ENCODE data around the gene TK2. TPM values are rescaled to one million over a fixed set of nuclear protein-coding genes. Genes with fewer than 3 reads are reported as not detected.

The TK2 gene
- total RNA-seq, 1 donor from 2014 or later, result 4.5 TPM

DNA sequence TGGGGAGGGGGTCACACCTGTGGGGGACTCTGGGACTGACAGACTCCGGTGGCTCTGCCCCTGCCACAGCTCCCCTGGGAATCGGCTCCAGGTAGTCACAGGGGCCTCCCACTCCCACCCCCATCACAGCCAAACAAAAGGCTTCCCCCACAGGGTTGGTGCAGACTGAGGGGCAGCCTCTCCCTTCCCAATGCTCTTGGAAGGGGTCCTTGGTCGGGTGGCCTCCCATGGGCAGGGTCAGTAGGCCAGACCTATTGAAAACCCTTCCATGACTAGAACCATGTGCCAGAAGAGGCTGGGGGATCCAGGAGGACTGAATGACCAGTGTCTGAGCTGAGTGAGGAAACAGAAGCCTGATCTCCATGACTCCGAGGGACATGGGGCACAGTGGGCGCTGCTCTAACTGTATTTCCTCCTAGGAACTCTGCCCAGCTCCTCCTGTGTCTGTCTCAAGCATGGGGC, 28.6 kb downstream of the TK2 start:
- Mint-ChIP-seq H3K4me1 (ENCODE audit: low read depth, unreplicated experiment) (peaks cover 3% of the 10 kb centered on the region), H3K27ac (ENCODE audit: unreplicated experiment) (no peak overlapping the region), H3K4me3 (ENCODE audit: unreplicated experiment) (no peak overlapping the region), H3K36me3 (ENCODE audit: unreplicated experiment) (no peaks in the 10 kb centered on the region), H3K27me3 (ENCODE audit: unreplicated experiment) (peaks cover 4% of the 10 kb centered on the region), H3K9me3 (ENCODE audit: unreplicated experiment) (no peaks in the 10 kb centered on the region)
- no peak for DNase-seq
- no peak for TF ChIP-seq CTCF (IDR thresholded peaks at IDR 0.05; ENCODE audit: partially characterized antibody, unreplicated experiment)

DNA sequence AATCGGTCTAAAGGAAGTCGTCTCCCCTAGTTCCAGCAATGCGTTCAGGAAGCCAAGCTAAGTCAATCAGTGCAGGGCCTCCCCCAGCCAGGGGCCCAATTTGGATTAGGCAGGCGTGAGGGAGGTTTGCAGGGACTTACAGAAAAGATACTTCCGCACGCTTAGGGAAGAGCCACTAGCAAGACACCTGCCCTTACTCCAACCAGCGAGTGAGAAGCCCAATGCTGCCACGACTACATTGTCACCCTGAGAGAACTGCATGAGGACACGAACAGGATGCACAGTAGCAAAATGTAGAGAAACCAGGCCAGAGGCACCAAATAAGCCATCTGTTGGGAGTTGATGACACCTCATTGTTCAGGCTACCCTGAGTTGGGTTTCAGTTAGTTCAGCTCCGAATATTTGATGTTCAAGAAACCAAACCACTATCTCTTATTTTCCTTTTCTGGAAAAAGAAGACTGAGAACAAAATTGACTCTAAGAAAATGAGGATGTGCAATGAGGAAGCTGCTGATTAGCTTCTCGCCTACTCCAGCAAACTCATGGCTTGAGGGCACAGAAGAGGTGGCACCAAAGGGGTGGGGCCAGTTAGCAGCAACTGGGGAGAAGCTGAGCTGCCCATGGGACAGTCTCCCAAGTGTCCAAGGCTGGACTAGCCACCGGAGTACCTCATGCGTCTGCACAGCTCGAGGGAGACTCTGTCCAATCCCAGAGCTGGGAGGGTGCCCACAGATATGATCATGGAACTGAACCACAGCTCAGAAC, 29.3 kb downstream of the TK2 start:
- Mint-ChIP-seq H3K27ac (ENCODE audit: unreplicated experiment) (no peak overlapping the region), H3K4me1 (ENCODE audit: low read depth, unreplicated experiment) (peaks cover 3% of the 10 kb centered on the region)

GRCh38 chr16:66519482-66520373, 30.2 kb downstream of the TK2 start:
- no peak for DNase-seq
- TF ChIP-seq CTCF (IDR thresholded peaks at IDR 0.05; ENCODE audit: partially characterized antibody, unreplicated experiment), result no peak
- H3K4me1 Mint-ChIP-seq (ENCODE audit: low read depth, unreplicated experiment), result peaks cover 7% of the 10 kb centered on the region
- H3K4me3 Mint-ChIP-seq (ENCODE audit: unreplicated experiment), result no peak overlapping the region
- peaks cover 2% of the 10 kb centered on the region for H3K9me3 Mint-ChIP-seq (ENCODE audit: unreplicated experiment)
- peaks cover 4% of the 10 kb centered on the region for H3K27me3 Mint-ChIP-seq (ENCODE audit: unreplicated experiment)
- H3K36me3 Mint-ChIP-seq (ENCODE audit: unreplicated experiment), result peaks cover 3% of the 10 kb centered on the region
- H3K27ac Mint-ChIP-seq (ENCODE audit: unreplicated experiment), result no peak overlapping the region

More for the DNA sequence above, 29.3 kb downstream of the TK2 start:
- Mint-ChIP-seq H3K27me3 (ENCODE audit: unreplicated experiment) (peaks cover 4% of the 10 kb centered on the region), H3K36me3 (ENCODE audit: unreplicated experiment) (no peaks in the 10 kb centered on the region), H3K4me3 (ENCODE audit: unreplicated experiment) (no peak overlapping the region), H3K9me3 (ENCODE audit: unreplicated experiment) (no peaks in the 10 kb centered on the region)
- no peak for TF ChIP-seq CTCF (IDR thresholded peaks at IDR 0.05; ENCODE audit: partially characterized antibody, unreplicated experiment)
- DNase-seq, result no peak

- Mint-ChIP-seq H3K9me3 (ENCODE audit: unreplicated experiment) (peaks cover 3% of the 10 kb centered on the region), H3K36me3 (ENCODE audit: unreplicated experiment) (peaks cover 6% of the 10 kb centered on the region), H3K4me1 (ENCODE audit: low read depth, unreplicated experiment) (peaks cover 11% of the 10 kb centered on the region), H3K27ac (ENCODE audit: unreplicated experiment) (no peak overlapping the region), H3K4me3 (ENCODE audit: unreplicated experiment) (no peak overlapping the region), H3K27me3 (ENCODE audit: unreplicated experiment) (peaks cover 6% of the 10 kb centered on the region)
- no peak for TF ChIP-seq CTCF (IDR thresholded peaks at IDR 0.05; ENCODE audit: partially characterized antibody, unreplicated experiment)
- DNase-seq, result no peak
These were observed 32.2 kb downstream of the TK2 start for GRCh38 chr16:66517586-66518263.
